HepG2 (cell line): ENCODE data around the gene B9D2.

Experiments used
- BHLHE40 ChIP-seq: IDR thresholded peaks from 2 replicates; pipeline ENCODE4 v1.6.1; 2011; ENCODE audit warnings: low read length, improper control_type of control experiment
- CTCF ChIP-seq: sonication (generic); formaldehyde crosslinking; IDR thresholded peaks from 2 replicates; pipeline ENCODE4 v1.5.0; 2020; ENCODE audit warnings: mild to moderate bottlenecking, missing genetic modification reagents, moderate library complexity
- EP300 ChIP-seq, 3 experiments: sonication (generic) in 1 of 3; formaldehyde crosslinking in 1 of 3; IDR thresholded peaks; 2 replicates each; pipeline versions ENCODE4 v1.5.1 to v1.6.1; 2011 to 2020; ENCODE audit warnings: low read depth in 2 of 3, low read length in 2 of 3, borderline replicate concordance in 1 of 3, improper control_type of control experiment in 1 of 3, mild to moderate bottlenecking in 1 of 3, missing genetic modification reagents in 1 of 3, moderate library complexity in 1 of 3
- EZH2 ChIP-seq: conservative IDR thresholded peaks from 2 replicates; pipeline ENCODE4 v1.6.1; 2012; ENCODE audit warnings: mild to moderate bottlenecking, low read depth, low read length, moderate library complexity
- FOXA3 ChIP-seq: IDR thresholded peaks from 2 replicates; pipeline ENCODE4 v1.6.1; 2016; ENCODE audit warnings: missing genetic modification reagents, missing compliant biosample characterization
- KAT7 ChIP-seq: IDR thresholded peaks from 2 replicates; pipeline ENCODE4 v1.6.1; 2018; ENCODE audit warnings: borderline replicate concordance, missing compliant biosample characterization
- KIAA2018 ChIP-seq: sonication (generic); formaldehyde crosslinking; IDR thresholded peaks from 2 replicates; pipeline ENCODE4 v1.5.0; 2020; ENCODE audit warnings: mild to moderate bottlenecking, missing genetic modification reagents, borderline replicate concordance
- KLF9 ChIP-seq: IDR thresholded peaks from 2 replicates; pipeline ENCODE4 v1.6.1; 2016; ENCODE audit warnings: low read depth
- MAFG ChIP-seq: sonication (generic); formaldehyde crosslinking; IDR thresholded peaks from 2 replicates; pipeline ENCODE4 v1.5.1; 2020; ENCODE audit warnings: mild to moderate bottlenecking, missing genetic modification reagents
- REST ChIP-seq, 2 experiments: IDR thresholded peaks; 2 replicates each; pipeline ENCODE4 v1.6.1; 2011 to 2012; ENCODE audit warnings: low read length in 2 of 2, borderline replicate concordance in 1 of 2, low read depth in 1 of 2, mild to moderate bottlenecking in 1 of 2, moderate library complexity in 1 of 2
- RFX1 ChIP-seq: fragments of 450-650 bp; IDR thresholded peaks from 2 replicates; pipeline ENCODE4 v1.6.1; 2017
- ZNF510 ChIP-seq: sonication (generic); formaldehyde crosslinking; IDR thresholded peaks from 2 replicates; pipeline ENCODE4 v1.4.0; 2020; ENCODE audit warnings: low read depth, mild to moderate bottlenecking, missing genetic modification reagents
- ZNF639 ChIP-seq: conservative IDR thresholded peaks from 2 replicates; pipeline ENCODE4 v1.6.1; 2018; ENCODE audit warnings: missing genetic modification reagents
- ZNF770 ChIP-seq: sonication (generic); formaldehyde crosslinking; IDR thresholded peaks from 2 replicates; pipeline ENCODE4 v1.5.0; 2020; ENCODE audit warnings: mild to moderate bottlenecking, missing genetic modification reagents

GRCh38 chr19:41307954-41308449 is 55.9 kb downstream of the B9D2 start:
- TF ChIP-seq EP300 (IDR thresholded peaks at IDR 0.05; ENCODE audit: low read depth in 2 of 2, low read length in 2 of 2) (no peak), EP300 (CRISPR knock-in tag; IDR thresholded peaks at IDR 0.05; ENCODE audit: borderline replicate concordance) (no peak), FOXA3 (no peak), CTCF (CRISPR knock-in tag) (no peak), KAT7 (no peak), EZH2 (no peak), ZNF510 (CRISPR knock-in tag) (no peak), RFX1 (no peak), KIAA2018 (CRISPR knock-in tag) (no peak), REST (IDR thresholded peaks at IDR 0.05; ENCODE audit: borderline replicate concordance in 1 of 2, low read depth in 1 of 2, low read length in 2 of 2) (no peak), BHLHE40 (no peak), MAFG (CRISPR knock-in tag) (no peak), ZNF770 (CRISPR knock-in tag) (no peak), ZNF639 (CRISPR knock-in tag) (no peak), KLF9 (no peak)
